Activated CD4-positive, alpha-beta memory T cell treated with anti-CD3 and anti-CD28 coated beads for 36 hours (primary cell): ENCODE data around the gene KCNIP2. TPM values are rescaled to one million over a fixed set of nuclear protein-coding genes. Genes with fewer than 3 reads are reported as not detected.
"Not testable (repeated sequence)": the region's sequence is repeated elsewhere in the genome, so short reads cannot be mapped to it uniquely, and the experiment has no call there.

Experiments
- CTCF ChIA-PET: fragments of 350-600 bp; sonication (Branson Sonifier 250); formaldehyde crosslinking; loops from one replicate; lab custom pipeline; 2021; ENCODE audit warnings: antibody characterized with exemption, inconsistent platforms; lab: Charles Lee
- POLR2A ChIA-PET: fragments of 350-600 bp; sonication (Branson Sonifier 250); formaldehyde crosslinking; loops from one replicate; lab custom pipeline; 2021; ENCODE audit warnings: antibody characterized with exemption; lab: Charles Lee
- DNase-seq: peaks from one replicate; pipeline ENCODE4 v3.0.0-alpha.2; 2020
- H3K27ac Mint-ChIP-seq: one replicate; pipeline ENCODE4 v1.8.0; 2021; ENCODE audit warnings: mixed read lengths
- H3K27me3 Mint-ChIP-seq: one replicate; pipeline ENCODE4 v1.8.0; 2021; ENCODE audit warnings: mixed read lengths
- H3K36me3 Mint-ChIP-seq: one replicate; pipeline ENCODE4 v1.8.0; 2021; ENCODE audit warnings: mixed read lengths
- H3K4me1 Mint-ChIP-seq: one replicate; pipeline ENCODE4 v1.8.0; 2021; ENCODE audit warnings: low read depth, mixed read lengths
- H3K4me3 Mint-ChIP-seq: one replicate; pipeline ENCODE4 v1.8.0; 2021; ENCODE audit warnings: mild to moderate bottlenecking, mixed read lengths
- H3K9me3 Mint-ChIP-seq: one replicate; pipeline ENCODE4 v1.8.0; 2021; ENCODE audit warnings: mixed read lengths
- intact Hi-C: fragments of 100-400 bp; cut with micrococcal nuclease; formaldehyde crosslinking; loops from one replicate; pipeline ENCODE4 v1.15.1; 2023
- total RNA-seq, 2 experiments: library from RNA; stranded (reverse); gene quantifications; one replicate each; pipeline ENCODE4 v1.2.3, GENCODE V29; 2021

The KCNIP2 gene
- total RNA-seq, 2 experiments from 2014 or later, result 1.4 to 1.8 TPM

DNA sequence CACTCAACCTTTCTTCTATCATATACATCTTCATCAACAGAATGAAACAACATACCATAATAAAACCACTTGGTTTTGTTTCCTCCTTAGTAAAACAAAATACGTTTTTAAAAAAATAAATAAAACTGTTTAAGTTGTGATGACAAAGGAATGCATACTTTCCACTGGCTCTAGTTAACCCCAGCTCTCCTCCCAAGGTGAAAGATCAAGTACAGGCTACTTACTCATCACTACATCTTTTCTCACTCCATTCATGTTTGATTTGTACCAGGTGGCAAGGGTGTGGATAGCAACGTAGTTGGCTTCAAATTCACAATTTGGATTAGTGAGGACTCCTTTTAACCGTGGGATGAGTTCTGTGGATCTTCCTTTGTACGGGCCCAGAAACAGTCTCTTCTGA lies 40.1 kb downstream of the KCNIP2 start:
- peaks cover 51% of the 10 kb centered on the region for H3K36me3 Mint-ChIP-seq
- no peak for DNase-seq
- intact Hi-C loops, result no loop called here
- no peaks in the 10 kb centered on the region for H3K27me3 Mint-ChIP-seq
- no peak overlapping the region for H3K27ac Mint-ChIP-seq
- no peaks in the 10 kb centered on the region for H3K9me3 Mint-ChIP-seq
- ChIA-PET CTCF (interaction anchor here (1.5 kb wide), 1 partner anchor 16 kb away, joined by 3 read pairs; no protein-coding TSS in a partner anchor), POLR2A (interaction anchor here (1.1 kb wide), 1 partner anchor 13 kb away, joined by 4 read pairs; no protein-coding TSS in a partner anchor)
- peaks cover 19% of the 10 kb centered on the region for H3K4me1 Mint-ChIP-seq
- H3K4me3 Mint-ChIP-seq, result no peak overlapping the region

DNA sequence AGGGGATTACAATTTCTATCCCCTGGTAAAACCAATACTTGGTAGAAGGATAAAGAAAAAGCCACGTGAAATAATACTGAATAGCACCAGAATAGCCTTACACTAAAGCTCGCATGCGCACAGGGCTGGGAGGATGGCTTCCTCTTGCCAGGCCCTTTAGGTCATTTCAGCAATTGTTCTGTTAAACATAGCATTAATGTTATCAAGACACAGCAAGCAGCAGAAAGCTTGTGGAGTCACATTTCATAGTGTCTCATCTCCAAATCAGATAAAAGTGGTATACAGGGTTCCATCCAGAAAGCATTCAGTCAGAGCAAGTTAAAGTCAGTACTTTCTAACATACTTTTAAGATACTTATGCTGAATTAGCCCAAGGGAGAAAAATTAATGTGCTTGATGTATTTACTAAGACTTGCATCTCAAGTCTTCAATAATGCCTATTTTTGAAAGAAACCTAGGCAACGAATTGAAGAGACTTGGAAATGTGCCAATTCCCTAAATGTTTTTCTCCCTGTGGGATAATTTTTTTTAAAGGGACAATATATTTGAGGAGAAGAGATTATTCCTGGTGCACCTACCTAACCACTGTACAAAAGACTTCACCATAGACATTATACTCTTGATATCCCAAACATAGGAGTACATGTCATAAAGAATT lies 46.1 kb downstream of the KCNIP2 start:
- ChIA-PET CTCF (interaction anchor here (1.1 to 6.2 kb wide), 5 partner anchors 15 to 275 kb away, joined by 3 to 53 read pairs (median 5); partner anchors contain the start of gene NPM3), POLR2A (interaction anchor here (2.0 to 2.2 kb wide), 2 partner anchors 14 to 21 kb away, joined by 6 to 8 read pairs; partner anchors contain the start of genes NPM3 and OGA)
- Mint-ChIP-seq H3K27me3 (no peaks in the 10 kb centered on the region), H3K9me3 (no peaks in the 10 kb centered on the region), H3K4me1 (peaks cover 16% of the 10 kb centered on the region), H3K4me3 (no peak overlapping the region), H3K36me3 (peaks cover 60% of the 10 kb centered on the region), H3K27ac (no peak overlapping the region)
- intact Hi-C loops, result no loop called here
- no peak for DNase-seq

DNA sequence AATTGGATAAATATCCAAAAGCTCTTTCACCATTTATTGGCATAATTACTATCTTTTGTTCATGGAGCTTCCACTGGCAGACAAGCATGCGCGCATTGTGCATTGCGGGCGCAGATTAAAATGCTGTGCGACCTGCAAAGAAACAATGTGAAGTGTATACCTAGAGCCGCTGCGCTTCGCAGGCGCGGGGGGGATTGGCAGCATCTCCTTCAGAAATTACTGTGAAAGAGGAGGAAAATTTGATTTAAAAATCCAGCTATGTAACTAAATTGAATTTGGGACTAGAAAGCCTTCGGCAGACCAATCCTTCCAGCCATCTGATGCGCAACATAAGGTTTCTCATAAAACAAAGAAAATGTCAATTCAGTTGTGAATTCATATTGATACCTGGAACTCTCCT lies 50.1 kb downstream of the KCNIP2 start:
- CTCF ChIA-PET, result interaction anchor here (6.2 kb wide), 1 partner anchor 11 kb away, joined by 53 read pairs; the partner anchor contains the start of gene NPM3
- intact Hi-C loops, result no loop called here
- H3K27ac Mint-ChIP-seq, result no peak overlapping the region
- POLR2A ChIA-PET, result no interaction called here
- no peak overlapping the region for H3K4me3 Mint-ChIP-seq
- no peak for DNase-seq
- H3K9me3 Mint-ChIP-seq, result no peaks in the 10 kb centered on the region
- H3K4me1 Mint-ChIP-seq, result peaks cover 10% of the 10 kb centered on the region
- H3K27me3 Mint-ChIP-seq, result no peaks in the 10 kb centered on the region
- peaks cover 44% of the 10 kb centered on the region for H3K36me3 Mint-ChIP-seq

DNA sequence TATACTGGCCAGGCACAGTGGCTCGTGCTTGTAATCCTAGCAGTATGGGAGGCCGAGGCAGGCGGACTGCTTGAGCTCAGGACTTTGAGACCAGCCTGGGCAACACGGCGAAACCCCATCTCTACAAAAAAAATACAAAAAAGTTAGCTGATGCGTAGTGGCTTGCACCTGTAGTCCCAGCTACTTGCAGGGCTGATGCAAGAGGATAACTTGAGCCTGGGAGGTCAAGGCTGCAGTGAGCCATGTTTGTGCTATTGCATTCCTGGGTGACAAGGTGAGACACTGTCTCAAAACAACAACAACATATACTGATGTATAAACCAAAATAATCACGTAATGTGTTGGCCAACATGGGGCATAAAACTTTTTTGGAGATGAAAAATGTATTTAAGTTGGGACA lies 53.9 kb downstream of the KCNIP2 start:
- Mint-ChIP-seq H3K36me3 (peaks cover 39% of the 10 kb centered on the region), H3K27ac (no peak overlapping the region)
- POLR2A ChIA-PET, result interaction anchor here (1.0 kb wide), 1 partner anchor 25 kb away, joined by 3 read pairs; no protein-coding TSS in a partner anchor

DNA sequence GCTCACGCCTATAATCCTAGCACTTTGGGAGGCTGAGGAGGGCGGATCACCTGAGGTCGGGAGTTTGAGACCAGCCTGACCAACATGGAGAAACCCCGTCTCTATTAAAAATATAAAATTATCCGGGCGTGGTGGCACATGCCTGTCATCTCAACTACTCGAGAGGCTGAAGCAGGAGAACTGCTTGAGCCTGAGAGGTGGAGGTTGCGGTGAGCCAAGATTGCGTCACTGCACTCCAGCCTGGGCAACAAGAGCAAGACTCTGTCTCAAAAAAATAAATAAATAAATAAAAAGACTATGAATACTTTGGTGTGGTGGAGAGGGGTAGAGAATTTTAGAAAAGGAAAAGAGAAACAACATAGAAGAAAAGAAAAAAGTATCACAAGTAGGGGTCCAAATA lies 54.4 kb downstream of the KCNIP2 start:
- intact Hi-C loops, H3K4me3 Mint-ChIP-seq, POLR2A ChIA-PET, H3K27me3 Mint-ChIP-seq, H3K9me3 Mint-ChIP-seq, H3K27ac Mint-ChIP-seq, DNase-seq: not testable (repeated sequence)
- Mint-ChIP-seq H3K36me3 (peaks cover 39% of the 10 kb centered on the region), H3K4me1 (peaks cover 24% of the 10 kb centered on the region)
- CTCF ChIA-PET, result interaction anchor here (1.4 kb wide), 1 partner anchor 8 kb away, joined by 9 read pairs; no protein-coding TSS in a partner anchor

More for the DNA sequence above, 53.9 kb downstream of the KCNIP2 start:
- intact Hi-C loops, result no loop called here
- no peak overlapping the region for H3K4me3 Mint-ChIP-seq
- H3K4me1 Mint-ChIP-seq, result peaks cover 19% of the 10 kb centered on the region
- H3K27me3 Mint-ChIP-seq, result no peaks in the 10 kb centered on the region
- no peak for DNase-seq
- H3K9me3 Mint-ChIP-seq, result no peaks in the 10 kb centered on the region
- CTCF ChIA-PET, result interaction anchor here (0.6 to 1.4 kb wide), 2 partner anchors 9 to 651 kb away, joined by 3 to 9 read pairs; no protein-coding TSS in a partner anchor

DNA sequence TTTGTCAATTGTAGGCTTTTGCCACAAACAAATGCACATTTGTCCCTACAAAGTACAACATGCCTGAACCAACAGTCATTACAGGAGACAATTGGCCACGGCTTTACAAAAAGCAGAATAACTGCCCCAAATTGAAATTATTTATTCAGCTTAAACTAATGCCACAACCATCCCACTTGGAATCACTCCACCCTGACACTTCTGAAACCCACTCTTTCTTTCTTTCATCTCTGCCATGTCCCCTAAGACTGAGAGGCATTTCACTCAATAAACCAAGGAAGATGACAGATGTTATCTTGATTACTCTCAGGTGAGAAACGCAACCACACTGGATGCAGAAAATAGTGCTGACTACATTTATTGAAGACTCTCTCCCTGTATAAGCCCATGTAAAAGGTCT lies 57.8 kb downstream of the KCNIP2 start:
- Mint-ChIP-seq H3K4me1 (peaks cover 50% of the 10 kb centered on the region), H3K4me3 (no peak overlapping the region), H3K36me3 (peaks cover 25% of the 10 kb centered on the region), H3K27me3 (no peaks in the 10 kb centered on the region), H3K9me3 (no peaks in the 10 kb centered on the region), H3K27ac (peak overlapping the region; percentile 46)
- ChIA-PET CTCF (interaction anchor here (10.2 kb wide), 1 partner anchor 184 kb away, joined by 197 read pairs; no protein-coding TSS in a partner anchor), POLR2A (no interaction called here)
- DNase-seq, result no peak
- intact Hi-C loops, result no loop called here

DNA sequence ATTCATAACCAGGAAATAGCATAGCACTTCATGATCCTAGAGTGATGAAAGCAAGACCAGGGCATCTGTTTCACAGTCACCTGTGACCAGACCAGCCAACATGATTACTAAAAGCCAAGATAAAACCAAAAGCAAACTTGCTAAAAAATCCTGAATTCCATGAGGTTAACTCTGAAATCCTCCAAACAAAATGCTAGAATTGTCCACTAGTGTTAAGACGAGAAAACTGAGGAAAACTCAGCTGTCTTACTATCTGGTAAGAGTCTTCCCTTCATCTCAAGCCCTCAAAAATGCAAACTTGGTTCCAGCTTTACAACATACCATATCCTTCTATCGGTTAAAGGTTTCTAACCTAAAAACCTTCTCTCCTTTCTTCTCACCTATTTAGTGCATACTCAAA lies 59.0 kb downstream of the KCNIP2 start:
- POLR2A ChIA-PET, result interaction anchor here (3.1 kb wide), 1 partner anchor 34 kb away, joined by 18 read pairs; the partner anchor contains the start of gene OGA
- peak overlapping the region; percentile 98 for H3K4me3 Mint-ChIP-seq
- intact Hi-C loops, result loop anchor here (5.0 kb wide), 4 partner anchors 67 to 557 kb away; partner anchors contain the start of genes DPCD, LBX1 and POLL
- H3K4me1 Mint-ChIP-seq, result peaks cover 58% of the 10 kb centered on the region
- no peaks in the 10 kb centered on the region for H3K27me3 Mint-ChIP-seq
- CTCF ChIA-PET, result interaction anchor here (0.7 to 10.2 kb wide), 5 partner anchors 11 to 569 kb away, joined by 3 to 197 read pairs (median 39); no protein-coding TSS in a partner anchor
- H3K36me3 Mint-ChIP-seq, result peaks cover 24% of the 10 kb centered on the region
- peak overlapping the region; percentile 83 for H3K27ac Mint-ChIP-seq
- H3K9me3 Mint-ChIP-seq, result no peaks in the 10 kb centered on the region
- DNase-seq, result no peak

DNA sequence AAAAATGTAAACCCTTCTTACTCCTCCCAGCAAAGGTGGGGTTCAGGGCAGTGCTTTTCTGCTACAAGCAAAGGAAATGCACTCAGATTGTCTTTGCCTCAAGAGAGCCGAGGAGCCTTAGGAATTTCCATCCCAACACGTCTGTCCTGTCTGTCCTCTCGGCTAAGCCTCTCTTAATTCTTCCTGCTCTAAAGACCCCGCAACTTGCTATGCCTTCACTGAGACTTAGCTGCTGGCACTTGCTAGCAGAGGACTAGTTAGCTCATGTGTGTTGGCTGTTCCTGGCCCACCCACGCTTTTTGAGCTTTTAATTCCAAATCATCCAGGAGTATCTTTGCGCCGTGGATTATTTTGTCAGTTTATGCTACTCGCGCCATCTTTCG lies 59.9 kb downstream of the KCNIP2 start:
- peaks cover 66% of the 10 kb centered on the region for H3K4me1 Mint-ChIP-seq

DNA sequence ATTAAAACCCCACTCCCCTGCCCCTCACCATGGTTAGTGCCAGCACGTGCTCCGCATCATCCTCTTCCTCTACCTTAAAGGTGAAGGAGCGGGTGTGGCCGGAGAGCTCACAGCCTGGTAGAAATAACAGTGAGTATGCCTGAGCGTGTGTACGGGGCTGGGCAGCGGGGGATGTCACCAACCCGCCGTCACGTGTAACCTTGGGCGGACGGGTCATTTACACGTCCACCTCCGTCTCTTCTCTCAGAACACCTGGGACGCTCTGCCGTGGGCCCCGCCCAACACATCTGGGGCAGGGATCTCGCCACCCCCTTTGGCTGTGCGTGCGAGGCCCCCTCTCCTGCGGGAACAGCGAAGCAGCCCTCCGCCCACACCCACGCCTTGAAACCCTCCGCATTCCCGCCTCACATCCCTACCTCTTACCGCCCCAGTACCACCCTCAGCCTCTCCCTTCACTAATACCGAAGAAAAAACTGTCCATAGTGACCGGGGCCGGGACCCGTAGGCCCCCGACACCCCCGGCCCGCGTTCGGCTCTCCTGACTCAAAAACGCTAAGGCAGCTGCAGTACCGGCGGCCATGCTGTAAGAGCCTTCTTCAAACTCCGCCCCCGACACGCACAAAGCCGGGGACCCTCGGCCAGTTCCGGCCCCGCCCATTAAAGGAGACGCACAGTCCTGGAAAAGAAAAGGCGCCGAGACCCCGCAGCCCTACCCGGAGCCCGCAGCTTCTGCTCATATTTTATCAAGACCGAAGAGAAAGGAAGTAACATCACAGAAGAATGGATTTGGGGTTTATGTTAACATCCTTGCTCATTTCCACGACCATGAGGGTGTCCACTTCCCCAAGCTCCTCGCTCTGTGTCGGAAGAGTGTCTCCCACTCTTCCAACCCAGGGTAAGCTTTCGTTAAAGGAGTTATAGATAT lies 60.5 kb downstream of the KCNIP2 start, which contains the start of gene NPM3:
Gene NPM3, minus strand, starts transcription at position 636 of the 925 bp plus-strand sequence. Its CDS starts 56 bp downstream, at position 580.
- peaks cover 67% of the 10 kb centered on the region for H3K4me1 Mint-ChIP-seq
- DNase-seq, result peak; percentile 92
- peak within 1 kb of the TSS; percentile 98 for H3K4me3 Mint-ChIP-seq
- POLR2A ChIA-PET, result interaction anchor here (0.6 to 3.1 kb wide), 7 partner anchors 9 to 180 kb away, joined by 3 to 18 read pairs (median 6); partner anchors contain the start of gene OGA
- H3K9me3 Mint-ChIP-seq, result no peaks in the 10 kb centered on the region
- intact Hi-C loops, result loop anchor here (2.0 to 5.0 kb wide), 6 partner anchors 36 to 556 kb away; partner anchors contain the start of genes DPCD, LBX1, OGA and POLL
- peak within 1 kb of the TSS; percentile 83 for H3K27ac Mint-ChIP-seq
- peaks cover 28% of the 10 kb centered on the region for H3K36me3 Mint-ChIP-seq
- H3K27me3 Mint-ChIP-seq, result peaks cover 10% of the 10 kb centered on the region
- CTCF ChIA-PET, result interaction anchor here (0.5 to 10.2 kb wide), 19 partner anchors 10 to 752 kb away, joined by 3 to 197 read pairs (median 5); partner anchors contain the start of genes BTRC, DPCD, OGA and PDZD7

More for the DNA sequence above, 59.9 kb downstream of the KCNIP2 start:
- Mint-ChIP-seq H3K36me3 (peaks cover 27% of the 10 kb centered on the region), H3K27ac (peak overlapping the region; percentile 83), H3K27me3 (peaks cover 6% of the 10 kb centered on the region), H3K4me3 (peak overlapping the region; percentile 98), H3K9me3 (no peaks in the 10 kb centered on the region)
- DNase-seq, result no peak
- CTCF ChIA-PET, result interaction anchor here (0.9 to 10.2 kb wide), 13 partner anchors 11 to 753 kb away, joined by 3 to 197 read pairs (median 5); partner anchors contain the start of genes BTRC, DPCD, OGA and PDZD7
- intact Hi-C loops, result loop anchor here (2.0 to 5.0 kb wide), 6 partner anchors 35 to 556 kb away; partner anchors contain the start of genes DPCD, LBX1, OGA and POLL
- POLR2A ChIA-PET, result interaction anchor here (0.6 to 3.1 kb wide), 6 partner anchors 9 to 89 kb away, joined by 3 to 18 read pairs (median 6); partner anchors contain the start of gene OGA

DNA sequence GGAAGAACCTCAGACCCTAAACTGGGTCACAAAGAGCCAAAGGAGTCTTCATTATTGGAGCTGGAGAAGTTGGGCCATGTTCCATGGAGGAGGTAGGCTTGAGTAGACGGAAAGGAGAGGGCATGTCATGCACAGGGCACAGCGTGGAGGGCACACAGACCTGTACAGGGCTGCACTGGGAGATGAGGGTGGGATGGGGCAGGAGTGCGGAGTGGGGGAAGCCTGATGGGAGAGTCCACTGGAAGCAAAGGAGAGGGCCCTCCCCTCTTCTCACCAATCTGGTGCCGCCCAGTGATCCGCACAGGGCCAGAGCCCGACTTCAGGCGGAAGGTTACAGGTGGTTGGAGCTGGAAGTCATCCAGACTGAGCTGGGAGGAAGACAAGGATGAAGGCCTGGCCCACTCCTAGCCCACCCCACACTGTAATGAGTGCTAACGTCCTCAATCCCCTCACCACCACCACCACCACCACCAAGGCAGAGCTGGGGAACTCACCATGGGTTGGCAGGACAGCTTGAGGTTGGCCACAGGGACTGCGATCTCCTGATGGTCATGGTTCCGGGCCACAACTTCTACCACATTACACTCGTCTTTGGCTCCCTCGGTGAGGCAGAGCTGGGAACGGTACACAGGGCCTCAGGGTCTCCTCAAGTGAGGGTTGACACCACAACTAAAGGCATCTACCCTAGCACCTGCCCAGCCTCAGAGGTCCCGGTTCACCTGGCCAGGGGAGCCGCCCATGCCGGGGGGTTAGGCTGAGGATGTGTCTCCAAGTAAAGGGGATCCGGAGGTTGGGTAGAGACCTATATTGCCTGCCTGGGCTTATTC lies 61.4 kb downstream of the KCNIP2 start:
- Mint-ChIP-seq H3K27me3 (peaks cover 19% of the 10 kb centered on the region), H3K4me3 (peak overlapping the region; percentile 98), H3K9me3 (no peaks in the 10 kb centered on the region), H3K27ac (peak overlapping the region; percentile 83), H3K4me1 (peaks cover 63% of the 10 kb centered on the region), H3K36me3 (peaks cover 30% of the 10 kb centered on the region)
- DNase-seq, result no peak
- ChIA-PET POLR2A (interaction anchor here (0.7 to 3.1 kb wide), 4 partner anchors 8 to 194 kb away, joined by 3 to 18 read pairs (median 6); partner anchors contain the start of genes DPCD, OGA and POLL), CTCF (interaction anchor here (0.5 to 10.2 kb wide), 24 partner anchors 9 to 568 kb away, joined by 3 to 197 read pairs (median 6); partner anchors contain the start of genes DPCD, OGA and POLL)
- intact Hi-C loops, result loop anchor here (1.0 to 5.0 kb wide), 8 partner anchors 37 to 569 kb away; partner anchors contain the start of genes DPCD, LBX1, OGA and POLL
